A549 (cell line): ENCODE data around the gene ABCC4.

ENCODE experiments used
- EP300 ChIP-seq, 2 experiments: fragments of >200 bp; sonication (Bioruptor Twin); formaldehyde crosslinking; IDR thresholded peaks; 2 replicates in 1 of 2; 3 replicates in 1 of 2; pipeline ENCODE4 v1.6.1; 2016 to 2017
- JUN ChIP-seq, 2 experiments: fragments of >200 bp; sonication (Bioruptor Twin); formaldehyde crosslinking; IDR thresholded peaks; 2 replicates in 1 of 2; 3 replicates in 1 of 2; pipeline ENCODE4 v1.6.1; 2016 to 2017
- MAFK ChIP-seq: fragments of 450-650 bp; IDR thresholded peaks from 2 replicates; pipeline ENCODE4 v1.6.1; 2014; ENCODE audit not compliant: partially characterized antibody
- MYC ChIP-seq: IDR thresholded peaks from 2 replicates; pipeline ENCODE4 v1.6.1; 2012; ENCODE audit warnings: mild to moderate bottlenecking, inconsistent platforms, low read length, improper control_type of control experiment, borderline replicate concordance
- PHF8 ChIP-seq: fragments of 200-600 bp; sonication (generic); IDR thresholded peaks from 2 replicates; pipeline ENCODE4 v1.6.1; 2016; ENCODE audit warnings: low read depth, mild to moderate bottlenecking, antibody characterized with exemption, moderate library complexity, borderline replicate concordance
- POLR2A ChIP-seq: IDR thresholded peaks from 2 replicates; pipeline ENCODE4 v1.6.1; 2012; ENCODE audit warnings: mild to moderate bottlenecking, low read length
- RARB ChIP-seq: fragments of 250-450 bp; sonication (Bioruptor Pico); IDR thresholded peaks from 2 replicates; pipeline ENCODE4 v1.8.0; 2021; ENCODE audit warnings: mild to moderate bottlenecking, moderate library complexity
- RCOR1 ChIP-seq: fragments of 150-350 bp; IDR thresholded peaks from 2 replicates; pipeline ENCODE4 v1.6.1; 2014; ENCODE audit warnings: antibody characterized with exemption, low read length, low read depth
- RFX5 ChIP-seq: fragments of 450-650 bp; IDR thresholded peaks from 2 replicates; pipeline ENCODE4 v1.7.1; 2014; ENCODE audit warnings: antibody characterized with exemption, mild to moderate bottlenecking, moderate library complexity
- RNF2 ChIP-seq: fragments of 200-600 bp; sonication (generic); IDR thresholded peaks from 2 replicates; pipeline ENCODE4 v1.6.1; 2016; ENCODE audit warnings: low read depth, mild to moderate bottlenecking, antibody characterized with exemption, moderate library complexity, borderline replicate concordance
- SMC3 ChIP-seq: fragments of >200 bp; sonication (Bioruptor Twin); formaldehyde crosslinking; IDR thresholded peaks from 3 replicates; pipeline ENCODE4 v1.6.1; 2018; ENCODE audit warnings: inconsistent platforms
- USF2 ChIP-seq: fragments of 450-650 bp; IDR thresholded peaks from 2 replicates; pipeline ENCODE4 v1.6.1; 2014; ENCODE audit warnings: antibody characterized with exemption
- TF ChIP-seq, protein P1 (sequence below): fragments of >200 bp; sonication (Bioruptor Twin); formaldehyde crosslinking; IDR thresholded peaks from 3 replicates; pipeline ENCODE4 v1.5.1; 2016

DNA sequence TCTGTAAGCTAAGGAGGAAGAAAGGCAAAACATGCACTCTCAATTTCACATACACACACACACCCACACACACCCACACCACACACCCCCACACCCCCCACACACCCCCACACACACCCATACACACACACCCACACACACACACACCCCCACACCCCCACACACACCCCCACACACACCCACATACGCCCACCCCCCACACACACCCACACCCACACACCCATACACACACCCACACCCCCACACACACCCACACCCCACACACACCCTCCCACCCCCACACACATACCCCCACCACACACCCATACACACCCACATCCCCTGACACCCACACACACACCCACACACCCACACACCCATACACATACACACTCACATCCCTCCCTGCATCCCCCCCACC, 276.1 kb downstream of the ABCC4 start:
- TF ChIP-seq POLR2A, result no peak
- TF ChIP-seq, protein P1, sequence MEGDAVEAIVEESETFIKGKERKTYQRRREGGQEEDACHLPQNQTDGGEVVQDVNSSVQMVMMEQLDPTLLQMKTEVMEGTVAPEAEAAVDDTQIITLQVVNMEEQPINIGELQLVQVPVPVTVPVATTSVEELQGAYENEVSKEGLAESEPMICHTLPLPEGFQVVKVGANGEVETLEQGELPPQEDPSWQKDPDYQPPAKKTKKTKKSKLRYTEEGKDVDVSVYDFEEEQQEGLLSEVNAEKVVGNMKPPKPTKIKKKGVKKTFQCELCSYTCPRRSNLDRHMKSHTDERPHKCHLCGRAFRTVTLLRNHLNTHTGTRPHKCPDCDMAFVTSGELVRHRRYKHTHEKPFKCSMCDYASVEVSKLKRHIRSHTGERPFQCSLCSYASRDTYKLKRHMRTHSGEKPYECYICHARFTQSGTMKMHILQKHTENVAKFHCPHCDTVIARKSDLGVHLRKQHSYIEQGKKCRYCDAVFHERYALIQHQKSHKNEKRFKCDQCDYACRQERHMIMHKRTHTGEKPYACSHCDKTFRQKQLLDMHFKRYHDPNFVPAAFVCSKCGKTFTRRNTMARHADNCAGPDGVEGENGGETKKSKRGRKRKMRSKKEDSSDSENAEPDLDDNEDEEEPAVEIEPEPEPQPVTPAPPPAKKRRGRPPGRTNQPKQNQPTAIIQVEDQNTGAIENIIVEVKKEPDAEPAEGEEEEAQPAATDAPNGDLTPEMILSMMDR, result no peak
- no peak for TF ChIP-seq MYC
- TF ChIP-seq RARB, result no peak
- no peak for TF ChIP-seq RCOR1
- no peak for TF ChIP-seq RFX5
- no peak for TF ChIP-seq JUN (IDR thresholded peaks at IDR 0.05)
- no peak for TF ChIP-seq PHF8
- TF ChIP-seq EP300 (IDR thresholded peaks at IDR 0.05), result no peak
- TF ChIP-seq RNF2, result no peak
- no peak for TF ChIP-seq SMC3
- no peak for TF ChIP-seq MAFK
- no peak for TF ChIP-seq USF2
